GM12873 (cell line): ENCODE measurements around the gene MAVS.

Source experiments
- CTCF ChIP-seq: IDR thresholded peaks from 2 replicates; pipeline ENCODE4 v1.5.1; 2012; ENCODE audit warnings: low read depth, mild to moderate bottlenecking, moderate library complexity, low read length, control low read depth; ENCODE audit not compliant: insufficient read depth; ENCODE audit errors: missing control alignments

The MAVS gene

GRCh38 chr20:3811467-3812258 is 35.0 kb upstream of the MAVS start:
- TF ChIP-seq CTCF, result no peak

- no peak for TF ChIP-seq CTCF
Observed at GRCh38 chr20:3812259-3812681, 34.4 kb upstream of the MAVS start.

- TF ChIP-seq CTCF, result no peak
Observed at GRCh38 chr20:3812975-3813847, 33.4 kb upstream of the MAVS start.

- no peak for TF ChIP-seq CTCF
Observed at GRCh38 chr20:3813848-3814581, 32.6 kb upstream of the MAVS start.

- TF ChIP-seq CTCF, result no peak
Observed at GRCh38 chr20:3814928-3815495, 31.6 kb upstream of the MAVS start.

GRCh38 chr20:3815703-3816315 is 30.8 kb upstream of the MAVS start:
- TF ChIP-seq CTCF, result no peak
